NCI-H2227 treated with DMSO at 0.1 percent for 48 hours (cell line): ENCODE measurements around the gene TMEM200B.
"Not testable (repeated sequence)": the region's sequence is repeated elsewhere in the genome, so short reads cannot be mapped to it uniquely, and the experiment has no call there.

Experiments
- DNase-seq: peaks from one replicate; lab custom pipeline; 2025; lab: John Stamatoyannopoulos, UW

Gene TMEM200B

DNA sequence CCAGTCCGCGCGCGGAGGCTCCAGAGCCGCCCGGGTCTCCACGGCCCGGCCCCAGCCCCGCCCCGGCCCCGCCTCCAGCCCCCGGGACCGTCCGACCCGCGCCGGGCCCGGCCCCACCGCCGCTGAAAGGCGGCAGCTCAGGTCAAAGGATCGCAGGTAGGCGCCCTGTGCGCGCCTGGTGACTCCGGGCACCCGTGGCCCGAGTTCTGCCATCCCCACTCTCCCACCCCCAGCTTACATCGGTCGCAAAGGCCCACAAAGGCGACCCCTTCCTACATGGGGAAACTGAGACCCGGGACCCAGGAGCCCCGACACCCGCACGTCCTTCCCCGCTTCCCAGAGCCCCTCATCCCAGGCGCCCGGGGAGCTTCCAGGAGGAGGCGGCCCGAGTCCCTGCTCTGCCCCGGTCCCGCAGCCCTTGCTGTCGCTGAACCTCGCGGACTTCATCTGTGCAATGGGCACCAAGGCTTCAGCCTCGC is at the start of gene TMEM200B:
TMEM200B (minus strand) TSS at position 17 of the 479 bp plus-strand sequence. CDS start 2,075 bp downstream, outside the sequence.
- DNase-seq, result no peak

DNA sequence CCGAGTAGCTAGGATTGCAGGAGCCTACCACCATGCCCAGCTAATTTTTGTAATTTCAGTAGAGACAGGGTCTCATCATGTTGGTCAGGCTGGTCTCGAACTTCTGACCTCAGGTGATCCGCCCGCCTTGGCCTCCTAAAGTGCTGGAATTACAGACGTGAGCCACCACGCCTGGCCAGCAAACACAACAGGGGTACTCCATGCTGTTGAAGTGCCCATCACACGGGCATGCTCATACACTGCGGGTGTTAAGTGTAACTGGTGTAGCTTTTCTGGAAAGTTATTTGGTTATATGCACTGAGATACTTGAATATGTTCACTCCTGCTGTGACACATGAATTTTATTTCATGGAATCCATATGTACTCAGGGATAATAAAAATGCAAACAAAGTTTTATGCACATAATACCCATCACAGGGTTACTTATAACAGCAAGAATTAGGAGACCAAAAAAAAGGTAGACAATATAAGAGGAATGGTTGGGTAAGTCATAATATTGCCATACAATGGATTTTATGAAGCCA is 48.8 kb upstream of the TMEM200B start:
- no peak for DNase-seq

DNA sequence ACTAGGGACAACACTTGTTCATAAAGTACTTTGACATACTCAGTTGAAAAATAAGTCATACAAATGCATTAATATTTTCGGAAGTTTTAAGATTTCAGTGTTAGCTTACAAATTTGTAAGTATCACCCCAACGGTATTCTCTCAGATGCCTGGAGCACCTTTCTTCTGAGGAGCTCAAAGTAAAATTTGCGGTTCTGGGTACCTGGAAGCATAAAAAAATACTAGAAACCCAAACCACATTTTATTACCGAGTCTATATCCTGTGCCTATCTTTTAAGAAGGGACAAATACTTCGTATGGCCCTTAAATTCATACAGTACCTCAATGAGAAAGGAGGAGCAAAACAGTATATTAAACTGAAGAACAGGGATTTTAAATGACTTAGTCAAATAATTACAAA is 47.8 kb upstream of the TMEM200B start:
- DNase-seq, result no peak

DNA sequence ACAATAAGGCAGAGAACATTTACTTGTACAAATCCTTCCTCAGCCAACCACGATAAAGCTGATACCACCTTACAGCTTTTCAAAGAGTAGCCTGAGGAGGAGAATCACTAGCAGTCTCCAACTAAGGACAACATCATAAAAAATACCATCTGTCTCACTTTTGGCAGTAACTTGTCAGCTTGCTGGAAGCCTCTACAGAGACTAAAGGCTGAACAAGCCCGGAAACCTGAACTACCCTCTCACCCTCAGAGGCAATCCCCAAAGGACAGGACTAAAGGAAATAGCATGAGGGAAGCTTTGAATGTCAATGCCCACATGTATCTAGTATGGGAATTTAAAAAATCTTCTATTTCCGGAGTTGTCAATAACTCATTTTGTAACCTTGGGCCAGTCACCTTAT is 47.4 kb upstream of the TMEM200B start:
- no peak for DNase-seq

DNA sequence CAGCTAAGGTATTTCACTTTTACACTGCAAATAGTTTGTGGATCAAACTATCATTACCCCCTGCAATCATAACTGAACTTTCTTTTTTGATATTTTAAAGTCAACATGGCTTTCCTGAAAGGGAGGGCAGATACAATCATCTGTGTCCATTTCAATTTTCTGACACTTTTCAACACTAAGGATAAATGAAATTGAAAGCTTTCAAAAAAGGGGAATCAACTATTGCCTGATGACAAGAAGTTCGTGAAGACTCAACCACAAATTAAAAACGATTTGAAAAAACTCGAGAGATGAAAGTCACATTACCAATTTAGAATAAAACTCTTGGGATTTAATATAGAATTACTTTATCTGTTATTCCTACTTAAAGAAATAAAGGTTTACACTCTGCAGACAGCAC is 46.3 kb upstream of the TMEM200B start:
- DNase-seq, result no peak

DNA sequence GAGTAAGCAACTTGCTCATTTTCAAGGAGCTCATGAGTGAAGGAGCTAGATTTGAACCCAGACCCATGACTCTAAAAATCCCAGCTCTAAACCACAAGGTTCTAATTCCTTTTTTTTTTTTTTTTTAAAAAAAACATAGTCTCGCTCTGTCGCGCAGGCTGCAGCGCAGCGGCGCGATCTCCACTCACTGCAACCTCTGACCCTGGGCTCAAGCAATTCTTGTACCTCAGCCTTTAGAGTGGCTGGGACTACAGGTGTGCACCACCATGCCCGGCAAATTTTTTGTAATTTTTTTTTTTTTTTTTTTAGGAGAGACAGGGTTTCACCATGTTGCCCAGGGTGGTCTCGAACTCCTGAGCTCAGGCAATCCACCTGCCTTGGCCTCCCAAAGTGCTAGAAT is 44.2 kb upstream of the TMEM200B start:
- DNase-seq, result no peak

DNA sequence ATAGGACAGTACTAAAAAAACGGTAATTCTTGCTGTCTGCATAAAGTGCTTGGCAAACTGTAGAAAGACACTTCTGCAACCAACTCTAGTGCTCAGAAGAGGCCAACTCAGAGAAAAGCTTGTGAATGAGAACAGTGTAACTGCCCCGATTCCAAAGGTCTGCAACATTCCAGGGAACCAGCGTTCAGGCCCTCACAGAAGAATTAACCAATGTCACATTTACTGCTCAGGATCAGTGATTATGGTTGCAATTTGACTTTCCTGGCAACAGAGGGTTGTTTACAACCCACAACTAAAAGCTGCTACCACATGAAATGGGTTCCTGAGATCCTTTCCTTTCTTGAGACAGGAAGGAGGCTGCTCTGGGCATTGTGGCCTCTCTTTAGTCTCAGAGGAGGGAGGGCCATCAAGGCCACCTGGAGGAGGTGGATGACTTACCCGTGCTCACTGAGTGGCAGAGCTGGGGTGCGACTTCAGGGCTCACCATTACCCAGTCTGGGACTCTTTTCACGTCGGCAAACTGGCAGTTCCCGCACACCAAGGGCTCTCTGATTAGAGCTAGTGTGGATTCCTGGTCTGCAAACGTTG is 42.7 kb upstream of the TMEM200B start:
- no peak for DNase-seq

DNA sequence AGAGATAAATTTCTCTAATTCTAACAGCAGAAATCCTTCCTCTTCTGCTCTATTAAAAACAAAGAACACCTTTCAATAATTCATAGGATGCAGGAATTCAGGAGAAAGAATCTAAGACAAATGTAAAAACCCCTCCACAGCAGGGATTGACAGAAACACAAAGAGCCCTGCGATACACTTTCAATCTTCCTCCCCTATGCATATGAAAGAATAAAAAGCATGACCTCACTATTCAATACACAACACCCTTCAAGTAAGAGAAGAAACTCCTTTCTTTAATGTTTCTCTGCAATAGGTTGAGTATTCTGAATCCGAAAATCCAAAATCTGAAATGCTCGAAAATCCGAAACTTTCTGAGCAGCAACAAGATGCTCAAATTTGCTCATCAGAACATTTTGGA is 40.9 kb upstream of the TMEM200B start:
- no peak for DNase-seq

DNA sequence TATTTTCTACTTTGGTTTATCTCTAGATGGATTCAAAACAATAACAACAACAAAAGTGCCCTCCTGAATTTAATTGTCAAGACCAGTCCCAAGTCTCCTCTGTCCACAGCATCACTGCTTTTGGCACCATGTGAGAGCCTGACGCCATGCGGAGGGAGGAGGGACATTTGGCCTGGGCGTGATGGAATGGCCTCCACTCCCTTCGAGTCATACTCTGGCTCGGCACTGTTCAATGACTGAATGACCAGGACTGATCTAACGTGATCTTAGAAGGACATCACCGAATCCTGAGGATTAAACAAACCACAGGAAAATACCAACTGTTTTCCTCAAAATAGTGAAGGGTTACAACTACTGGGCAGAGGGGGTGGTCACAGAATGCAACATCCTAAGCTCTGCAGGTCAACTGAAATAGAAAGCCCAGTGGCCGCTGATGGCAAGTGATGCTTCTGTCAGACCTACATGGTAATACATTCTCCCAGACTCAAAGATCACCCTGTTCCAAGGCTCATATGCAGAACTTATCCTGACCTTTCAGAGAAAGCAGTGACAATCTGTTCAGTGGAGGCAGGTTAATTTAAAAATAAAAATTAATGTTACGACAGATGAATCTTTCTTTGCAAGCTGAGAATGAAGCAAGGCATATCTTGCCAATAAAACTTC is 38.9 kb upstream of the TMEM200B start:
- no peak for DNase-seq

DNA sequence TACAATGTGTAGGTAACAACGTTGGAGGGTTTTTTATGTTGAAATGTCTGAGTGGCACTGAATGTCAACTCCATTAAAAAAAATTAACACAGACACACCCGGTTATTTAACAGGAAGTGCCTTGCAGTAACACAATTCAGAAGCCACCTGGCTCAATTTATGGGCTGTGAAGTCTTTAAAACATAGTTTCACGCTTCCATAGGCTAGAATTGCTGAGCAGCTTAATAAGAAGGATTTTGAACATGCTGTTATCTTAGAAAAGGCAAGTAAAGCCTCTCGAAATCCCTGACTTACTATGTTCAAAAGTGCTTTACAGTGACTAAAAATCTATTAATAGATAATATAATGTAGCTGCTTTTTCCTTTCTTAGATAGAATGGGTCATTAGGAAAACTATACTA is 38.3 kb upstream of the TMEM200B start:
- DNase-seq, result no peak

DNA sequence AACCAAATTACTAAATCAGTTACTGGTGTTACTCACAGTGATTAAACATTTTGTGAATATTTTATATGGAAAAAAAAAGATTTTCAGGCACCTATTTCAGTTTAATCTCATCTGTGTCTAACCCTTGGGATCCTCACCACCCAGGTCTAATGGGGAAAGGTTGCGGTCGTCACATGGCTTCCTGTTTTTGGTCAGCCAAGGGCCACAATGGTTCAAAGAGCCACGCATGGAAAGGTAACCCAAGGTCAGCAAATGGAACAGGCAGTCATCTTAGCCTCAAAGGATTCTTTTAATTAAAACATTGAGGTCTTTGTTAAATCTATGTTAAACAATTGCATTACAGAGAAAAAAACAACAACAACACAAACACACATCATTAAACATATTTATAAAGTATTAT is 36.1 kb upstream of the TMEM200B start:
- no peak for DNase-seq

DNA sequence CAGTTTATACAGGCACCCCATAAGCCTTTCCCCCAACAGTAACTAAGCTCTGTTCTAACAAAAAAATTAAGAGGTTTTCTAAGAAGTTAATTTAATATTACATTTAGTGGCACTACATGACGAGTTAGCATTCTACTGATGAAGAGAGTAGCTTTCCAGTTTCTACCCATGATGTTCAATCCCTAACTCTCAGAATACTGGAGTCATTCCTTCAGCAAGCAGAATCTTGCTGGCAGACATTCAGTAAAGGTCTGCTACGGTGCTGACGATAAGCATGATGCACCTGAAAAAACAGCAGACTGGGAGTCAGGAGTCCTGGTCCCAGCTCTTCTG is 33.5 kb upstream of the TMEM200B start:
- DNase-seq, result no peak

DNA sequence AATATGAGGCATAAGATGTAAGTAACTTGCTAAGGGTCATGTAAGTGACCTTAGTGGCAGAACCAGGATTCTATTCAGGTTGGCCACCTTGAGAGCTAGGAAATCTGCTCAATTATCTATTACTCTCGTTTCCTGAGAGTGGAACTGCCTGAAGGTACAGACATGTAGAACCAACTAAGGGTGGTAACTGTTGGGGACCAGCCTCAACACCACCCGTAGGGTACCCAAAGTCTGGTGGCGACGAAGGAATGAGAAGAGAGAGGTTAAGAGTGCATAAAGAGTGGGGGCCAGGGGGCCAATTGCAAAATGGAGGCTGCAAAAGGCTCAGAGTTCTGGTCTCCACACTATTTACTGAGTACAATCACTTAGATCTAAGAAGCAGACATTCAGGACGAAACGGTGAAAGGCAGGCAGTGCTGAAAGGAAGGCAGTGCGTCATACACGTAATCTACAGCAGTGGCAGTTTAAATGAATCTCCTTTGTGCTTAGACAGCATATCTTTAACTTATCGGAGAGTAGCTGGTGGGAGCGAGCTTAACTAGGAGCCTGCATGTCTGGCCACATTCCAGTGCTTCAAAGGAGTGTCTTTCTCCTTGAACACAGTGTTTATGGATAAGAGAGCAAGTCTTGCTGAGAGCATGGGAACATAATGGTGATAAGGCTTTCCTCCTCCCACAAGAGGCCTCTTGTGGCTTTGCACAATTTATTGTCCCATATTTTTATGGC is 33.0 kb upstream of the TMEM200B start:
- DNase-seq, result peak; percentile 80

DNA sequence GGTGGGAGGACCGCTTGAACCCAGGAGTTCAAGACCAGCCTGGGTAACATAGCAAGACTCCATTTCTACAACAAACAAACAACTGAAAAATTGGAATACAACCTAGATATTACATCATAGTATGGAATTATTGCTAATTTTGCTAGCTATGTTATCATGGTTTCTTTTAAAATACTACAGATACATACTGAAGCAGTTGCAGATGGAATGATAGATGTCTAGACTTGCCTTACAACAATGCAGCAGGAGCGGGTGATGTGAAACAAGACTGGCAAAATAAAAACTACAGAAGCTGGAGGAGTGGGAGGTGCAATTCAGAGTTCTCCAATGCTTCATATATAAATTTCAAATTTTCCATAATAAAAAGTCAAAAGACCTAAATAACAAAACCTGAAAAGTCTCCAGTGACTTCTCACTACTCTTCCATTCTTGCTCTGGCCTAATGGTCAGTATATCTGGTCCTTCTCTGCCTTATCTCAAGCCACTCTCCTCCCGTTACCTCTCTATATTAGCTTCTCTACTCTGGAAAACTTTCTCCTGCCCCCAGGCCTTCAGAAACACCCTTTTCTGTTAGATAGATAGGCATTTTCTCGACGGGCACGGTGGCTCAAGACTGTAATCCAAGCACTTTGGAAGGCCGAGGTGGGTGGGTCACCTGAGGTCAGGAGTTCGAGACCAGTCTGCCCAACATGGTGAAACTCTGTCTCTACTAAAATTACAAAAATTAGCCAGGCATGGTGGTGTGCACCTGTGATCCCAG is 28.5 kb upstream of the TMEM200B start:
- DNase-seq, result no peak

DNA sequence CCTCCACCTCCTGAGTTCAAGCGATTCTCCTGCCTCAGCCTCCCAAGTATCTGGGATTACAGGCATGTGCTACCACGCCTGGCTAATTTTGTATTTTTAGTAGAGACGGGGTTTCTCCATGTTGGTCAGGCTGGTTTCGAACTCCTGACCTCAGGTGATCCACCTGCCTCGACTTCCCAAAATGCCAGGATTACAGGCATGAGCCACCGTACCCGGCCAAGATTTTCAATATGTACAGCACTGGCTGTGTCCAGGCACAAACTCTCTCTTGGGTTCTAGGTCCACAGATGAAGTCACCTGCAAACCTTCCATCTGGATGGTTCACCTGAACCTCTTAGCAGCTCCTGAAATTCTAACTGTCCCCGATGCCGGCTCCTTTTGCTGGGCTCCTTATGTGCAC is 26.6 kb upstream of the TMEM200B start:
- DNase-seq, result not testable (repeated sequence)

DNA sequence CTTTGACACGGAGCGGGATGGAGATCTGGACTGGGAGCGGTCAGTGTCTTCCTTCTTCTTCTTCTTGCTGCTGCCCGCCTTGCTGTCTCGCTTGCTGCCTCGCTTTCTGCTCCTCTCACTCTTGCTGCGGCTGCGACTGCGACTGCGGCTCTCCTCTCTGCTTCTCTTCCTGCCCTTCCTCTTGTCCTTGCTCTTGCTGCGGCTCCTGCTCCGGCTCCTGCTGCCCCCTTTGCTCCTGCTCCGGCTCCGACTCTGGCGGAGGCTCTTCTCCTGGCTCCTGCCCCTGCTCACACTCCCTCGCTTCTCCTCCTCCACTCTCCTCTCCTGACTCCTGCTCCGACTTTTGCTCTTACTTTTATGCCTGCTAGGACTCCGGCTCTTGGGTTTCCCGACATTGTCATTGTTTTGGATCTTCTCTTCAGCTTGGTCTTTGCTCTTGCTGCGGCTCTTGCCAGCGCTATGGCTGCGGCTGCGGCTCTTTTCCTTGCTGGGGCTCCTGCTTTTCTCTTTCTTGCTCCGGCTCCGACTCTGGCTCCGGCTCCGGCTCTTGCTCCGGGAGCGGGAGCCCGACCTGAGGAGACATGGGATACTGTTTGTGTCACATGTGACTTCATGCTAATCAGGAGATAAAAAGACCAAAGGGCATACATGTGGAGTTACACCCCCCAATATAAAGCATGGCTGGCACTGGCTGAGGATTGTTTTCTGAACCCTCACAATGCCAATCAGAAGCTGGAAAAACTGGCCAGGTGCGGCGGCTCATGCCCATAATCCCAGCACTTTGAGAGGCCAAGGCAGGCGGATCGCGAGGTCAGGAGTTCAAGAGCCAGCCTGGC is 25.2 kb upstream of the TMEM200B start:
- no peak for DNase-seq

DNA sequence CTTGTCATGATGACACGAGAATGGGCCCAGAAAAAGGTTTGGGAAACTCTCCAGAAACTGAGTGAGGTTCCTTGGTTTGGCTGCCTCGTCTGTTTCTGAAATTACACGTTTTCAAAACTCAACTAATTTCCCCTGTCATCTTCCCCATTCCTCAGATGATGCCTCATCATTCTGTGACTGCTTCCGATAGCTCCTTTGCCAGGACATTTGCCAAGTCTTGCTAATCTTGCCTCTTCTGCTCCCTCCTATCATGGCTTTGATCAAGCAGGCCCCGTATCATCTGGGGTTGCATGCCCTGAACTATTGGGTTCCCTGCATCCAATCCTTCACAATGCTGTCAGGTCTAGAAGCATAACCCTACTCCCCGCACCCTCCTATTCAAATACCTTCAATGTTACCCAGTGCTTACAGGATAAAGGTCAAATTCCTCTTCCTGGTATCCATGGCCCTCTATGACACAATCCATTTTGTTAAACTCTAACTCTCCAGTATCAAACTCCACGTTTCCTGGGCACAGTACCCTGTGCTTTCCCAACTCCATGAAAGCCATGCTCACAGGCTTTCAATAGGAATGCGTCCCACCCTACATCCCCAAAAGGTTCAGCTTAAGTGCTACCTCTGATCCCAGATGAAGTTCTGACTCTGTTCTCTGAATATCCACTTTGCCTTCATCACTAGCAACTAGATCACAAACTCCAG is 22.2 kb upstream of the TMEM200B start:
- DNase-seq, result no peak

DNA sequence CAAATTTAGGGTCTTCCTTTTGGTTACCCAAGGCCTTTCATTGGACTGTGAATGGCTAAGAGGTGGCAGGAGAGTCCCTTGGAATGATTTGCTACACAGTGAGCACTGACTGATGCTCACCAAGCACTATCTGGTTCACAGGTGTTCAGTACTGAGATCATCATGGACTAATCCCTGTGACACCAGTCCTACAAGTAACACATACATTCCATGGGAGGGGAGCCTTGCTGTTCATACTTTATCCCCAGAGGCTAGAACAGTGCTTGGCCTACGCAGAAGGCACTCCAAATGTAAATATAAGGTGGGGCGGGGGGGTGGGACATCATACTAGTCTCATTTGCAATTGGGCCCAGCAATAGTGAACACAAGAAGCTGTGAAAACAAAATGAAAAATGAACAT is 20.5 kb upstream of the TMEM200B start:
- no peak for DNase-seq

DNA sequence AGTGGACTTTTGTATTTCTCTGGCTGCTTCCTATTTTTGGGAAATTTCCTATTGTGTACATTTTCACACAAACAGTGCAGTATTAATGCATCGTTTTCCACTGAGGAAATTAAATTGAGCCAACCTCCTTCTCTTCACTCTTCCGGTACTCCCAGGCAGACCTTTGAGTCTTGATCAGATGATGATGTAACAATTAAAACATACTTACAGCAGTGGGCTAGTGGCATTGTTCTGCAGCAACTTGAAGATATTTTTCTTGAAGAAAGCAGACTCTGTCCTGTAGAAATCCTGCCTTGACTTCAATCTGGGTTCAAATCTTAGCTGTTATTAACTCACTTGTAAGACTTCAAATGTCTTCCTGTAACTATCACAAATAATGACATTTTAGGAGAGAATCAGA is 19.0 kb upstream of the TMEM200B start:
- DNase-seq, result no peak

DNA sequence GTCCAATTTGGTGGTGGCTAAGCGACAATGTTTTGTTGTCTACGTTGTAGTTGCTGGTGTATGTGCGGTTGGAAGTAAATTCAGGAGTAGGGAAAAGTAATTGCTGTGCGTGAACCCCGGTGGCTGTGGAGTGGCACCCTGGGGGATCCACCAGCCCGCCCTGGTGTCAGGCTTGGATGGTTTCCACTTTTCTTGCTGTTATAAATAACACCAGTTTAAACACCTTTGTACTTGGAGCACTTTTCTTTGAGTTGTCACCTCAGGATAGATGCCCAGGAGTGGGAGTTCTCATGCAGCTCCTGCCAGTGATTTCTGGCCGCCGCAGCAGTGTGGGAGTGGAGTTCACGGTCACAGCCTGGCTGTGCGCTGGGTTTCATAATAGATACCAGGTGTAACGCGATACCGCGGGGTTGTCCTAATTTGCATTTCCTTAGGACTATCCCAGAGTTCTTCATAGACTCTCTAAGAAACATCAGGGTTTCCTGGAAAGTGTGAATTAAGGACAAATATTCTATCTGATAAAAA is 12.8 kb upstream of the TMEM200B start:
- no peak for DNase-seq

DNA sequence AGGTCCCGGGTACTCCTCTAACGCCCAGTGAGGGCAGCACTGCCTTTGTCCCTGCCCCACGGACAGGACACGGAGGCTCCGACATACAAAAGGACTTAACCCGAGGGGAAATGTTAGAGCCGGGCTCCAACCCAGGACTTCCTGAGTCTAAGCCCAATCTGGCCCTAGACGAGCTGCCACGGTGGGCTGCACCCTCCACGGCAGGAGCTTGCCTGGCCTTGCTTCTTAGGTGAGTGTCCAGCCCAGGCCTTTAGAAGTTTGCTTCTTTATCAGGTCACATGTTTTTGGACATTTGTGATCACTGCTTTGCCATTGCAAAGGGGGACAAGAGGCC is 11.0 kb upstream of the TMEM200B start:
- no peak for DNase-seq
